Mesenchymal stem cell (in vitro differentiated cells and primary cell): ENCODE measurements around the gene SRGAP2C.
"Not testable (repeated sequence)": the region's sequence is repeated elsewhere in the genome, so short reads cannot be mapped to it uniquely, and the experiment has no call there.

ENCODE experiments used
- DNase-seq: peaks from one replicate; pipeline ENCODE4 v3.0.0-alpha.2; 2013
- H2AFZ ChIP-seq: one replicate; pipeline ENCODE4 v1.6.1; 2013; ENCODE audit warnings: low read depth, mild to moderate bottlenecking, control low read depth, inconsistent platforms, low read length, moderate library complexity
- H2AK5ac ChIP-seq: 2 replicates; pipeline ENCODE4 v1.6.1; 2013; ENCODE audit warnings: low read length, moderate library complexity, mild to moderate bottlenecking, inconsistent platforms; ENCODE audit not compliant: severe bottlenecking
- H2BK120ac ChIP-seq: one replicate; pipeline ENCODE4 v1.6.1; 2013; ENCODE audit warnings: low read depth, mild to moderate bottlenecking, inconsistent platforms, low read length, moderate library complexity
- H2BK12ac ChIP-seq, 2 experiments: one replicate each; pipeline ENCODE4 v1.6.1; 2013; ENCODE audit warnings: inconsistent platforms in 2 of 2, low read length in 2 of 2, mild to moderate bottlenecking in 2 of 2, moderate library complexity in 2 of 2, control low read depth in 1 of 2
- H2BK15ac ChIP-seq: one replicate; pipeline ENCODE4 v1.6.1; 2013; ENCODE audit warnings: mild to moderate bottlenecking, low read depth, inconsistent platforms; ENCODE audit not compliant: poor library complexity, severe bottlenecking
- H2BK5ac ChIP-seq: 2 replicates; pipeline ENCODE4 v1.6.1; 2013; ENCODE audit warnings: low read depth, mild to moderate bottlenecking, low read length, control low read depth, inconsistent platforms; ENCODE audit not compliant: poor library complexity, severe bottlenecking
- H3K14ac ChIP-seq, 2 experiments: one replicate each; pipeline ENCODE4 v1.6.1; 2013; ENCODE audit warnings: inconsistent platforms in 2 of 2, low read length in 2 of 2, control low read depth in 1 of 2, mild to moderate bottlenecking in 1 of 2, moderate library complexity in 1 of 2
- H3K18ac ChIP-seq, 2 experiments: one replicate each; pipeline ENCODE4 v1.6.1; 2013; ENCODE audit warnings: inconsistent platforms in 2 of 2, low read length in 2 of 2, control low read depth in 1 of 2, low read depth in 1 of 2, mild to moderate bottlenecking in 1 of 2
- H3K23ac ChIP-seq, 2 experiments: one replicate each; pipeline ENCODE4 v1.6.1; 2013; ENCODE audit warnings: inconsistent platforms in 2 of 2, low read length in 2 of 2, mild to moderate bottlenecking in 2 of 2, moderate library complexity in 2 of 2, control low read depth in 1 of 2
- H3K27ac ChIP-seq: 2 replicates; pipeline ENCODE4 v1.5.1; 2013; ENCODE audit warnings: mild to moderate bottlenecking, moderate library complexity, low read length, control low read depth, inconsistent platforms; ENCODE audit not compliant: poor library complexity, severe bottlenecking
- H3K27me3 ChIP-seq, 2 experiments: 2 replicates each; pipeline versions ENCODE4 v1.6.1 to v1.7.0; 2013; ENCODE audit warnings: low read length in 2 of 2, mild to moderate bottlenecking in 2 of 2, moderate library complexity in 2 of 2, control low read depth in 1 of 2, inconsistent platforms in 1 of 2; ENCODE audit not compliant: control insufficient read depth in 1 of 2, insufficient read depth in 1 of 2
- H3K36me3 ChIP-seq, 2 experiments: 2 replicates each; pipeline versions ENCODE4 v1.6.1 to v1.7.0; 2013; ENCODE audit warnings: low read length in 2 of 2, control low read depth in 1 of 2, inconsistent platforms in 1 of 2, low read depth in 1 of 2, mild to moderate bottlenecking in 1 of 2; ENCODE audit not compliant: insufficient read depth in 2 of 2, control insufficient read depth in 1 of 2
- H3K4ac ChIP-seq, 2 experiments: one replicate each; pipeline ENCODE4 v1.6.1; 2013; ENCODE audit warnings: inconsistent platforms in 2 of 2, low read length in 2 of 2, mild to moderate bottlenecking in 2 of 2, moderate library complexity in 2 of 2, control low read depth in 1 of 2, low read depth in 1 of 2
- H3K4me1 ChIP-seq: 2 replicates; pipeline ENCODE4 v1.6.1; 2013; ENCODE audit warnings: low read depth, low read length, control low read depth; ENCODE audit not compliant: control insufficient read depth, insufficient read depth
- H3K4me2 ChIP-seq: 2 replicates; pipeline ENCODE4 v1.6.1; 2013; ENCODE audit warnings: low read length, mild to moderate bottlenecking, inconsistent platforms; ENCODE audit not compliant: poor library complexity, severe bottlenecking
- H3K4me3 ChIP-seq, 2 experiments: 2 replicates each; pipeline versions ENCODE4 v1.5.1 to v1.7.0; 2013; ENCODE audit warnings: low read length in 2 of 2, mild to moderate bottlenecking in 2 of 2, control low read depth in 1 of 2, low read depth in 1 of 2; ENCODE audit not compliant: insufficient read depth in 1 of 2
- H3K79me1 ChIP-seq: replicated peaks from 2 replicates; pipeline ENCODE4 v1.6.1; 2013; ENCODE audit warnings: mild to moderate bottlenecking, control low read depth, low read length, inconsistent platforms; ENCODE audit not compliant: poor library complexity, severe bottlenecking
- H3K9ac ChIP-seq: 2 replicates; pipeline ENCODE4 v1.7.0; 2013; ENCODE audit warnings: mild to moderate bottlenecking, low read length, moderate library complexity
- H3K9me3 ChIP-seq: 2 replicates; pipeline ENCODE4 v1.7.0; 2013; ENCODE audit warnings: mild to moderate bottlenecking, low read length; ENCODE audit not compliant: control insufficient read depth
- H4K8ac ChIP-seq: one replicate; pipeline ENCODE4 v1.6.1; 2013; ENCODE audit warnings: inconsistent platforms, mild to moderate bottlenecking, low read length, moderate library complexity
- H4K91ac ChIP-seq: one replicate; pipeline ENCODE4 v1.6.1; 2013; ENCODE audit warnings: mild to moderate bottlenecking, low read length, inconsistent platforms
- WGBS: methylation state at CpG from one replicate; pipeline ENCODE4 v1.1.7; 2013; ENCODE audit warnings: mixed read lengths; 5-methylcytosine and 5-hydroxymethylcytosine counted together

The SRGAP2C gene

DNA sequence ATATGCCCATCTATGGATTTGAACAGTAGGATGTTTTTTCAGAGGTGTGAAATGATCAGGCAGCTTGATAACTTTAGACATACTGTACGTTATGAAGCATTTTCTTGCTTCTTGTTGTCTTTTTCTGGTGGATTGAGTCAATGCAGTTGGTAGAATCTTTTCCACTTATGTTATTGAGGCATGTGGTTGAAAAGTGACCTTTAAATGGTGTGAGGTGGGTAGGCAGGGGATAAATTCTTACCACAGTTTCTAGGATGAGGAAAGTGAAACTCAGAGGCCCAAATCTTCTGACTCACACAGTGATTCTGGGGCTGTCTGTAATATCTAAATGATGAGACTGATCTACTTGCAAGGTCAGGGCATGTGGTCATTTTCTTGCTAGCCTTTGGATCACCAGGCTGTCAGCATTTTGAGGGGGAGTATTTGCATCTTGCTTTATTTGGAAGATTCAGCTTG, 79.0 kb downstream of the SRGAP2C start:
- not testable (repeated sequence) for H2BK12ac ChIP-seq, H3K4me2 ChIP-seq, H3K14ac ChIP-seq, H3K27me3 ChIP-seq, H2AK5ac ChIP-seq, H2BK5ac ChIP-seq, H3K18ac ChIP-seq, H3K4ac ChIP-seq, H3K4me1 ChIP-seq, H2AFZ ChIP-seq, H3K23ac ChIP-seq, H3K9ac ChIP-seq, H3K27ac ChIP-seq, H2BK15ac ChIP-seq, H3K36me3 ChIP-seq, H3K4me3 ChIP-seq, H3K79me1 ChIP-seq, H2BK120ac ChIP-seq, H4K91ac ChIP-seq, H3K9me3 ChIP-seq, H4K8ac ChIP-seq
- peak; percentile 71 for DNase-seq
- no CpG with 5 or more reads among the region's 1 CpG for WGBS

DNA sequence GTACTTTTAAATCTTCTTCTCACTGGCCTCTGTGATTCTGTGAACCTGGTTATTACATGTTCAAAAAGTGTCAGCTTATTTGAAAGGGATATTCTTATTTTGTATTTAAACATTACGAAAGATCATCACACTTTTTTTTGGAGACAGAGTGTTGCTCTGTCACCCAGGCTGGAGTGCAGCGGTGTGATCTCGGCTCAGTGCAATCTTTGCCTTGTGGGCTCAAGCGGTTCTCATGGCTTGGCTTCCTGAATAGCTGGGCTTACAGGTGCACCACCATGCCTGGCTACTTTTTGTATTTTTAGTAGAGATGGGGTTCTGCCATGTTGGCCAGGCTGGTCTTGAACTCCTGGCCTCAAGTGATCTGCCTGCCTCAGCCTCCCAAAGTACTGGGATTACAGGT, 82.3 kb downstream of the SRGAP2C start:
- H3K4me3 ChIP-seq, H3K4ac ChIP-seq, H2BK15ac ChIP-seq, H3K14ac ChIP-seq, H2BK12ac ChIP-seq, H3K27me3 ChIP-seq, H2AFZ ChIP-seq, H3K4me1 ChIP-seq, H3K79me1 ChIP-seq, DNase-seq, H4K91ac ChIP-seq, H2BK5ac ChIP-seq, H3K27ac ChIP-seq, H3K18ac ChIP-seq, H3K4me2 ChIP-seq, H3K9ac ChIP-seq, H3K36me3 ChIP-seq, H4K8ac ChIP-seq, H2BK120ac ChIP-seq, H3K9me3 ChIP-seq, H3K23ac ChIP-seq, H2AK5ac ChIP-seq: not testable (repeated sequence)
- no CpG with 5 or more reads among the region's 4 CpGs for WGBS

DNA sequence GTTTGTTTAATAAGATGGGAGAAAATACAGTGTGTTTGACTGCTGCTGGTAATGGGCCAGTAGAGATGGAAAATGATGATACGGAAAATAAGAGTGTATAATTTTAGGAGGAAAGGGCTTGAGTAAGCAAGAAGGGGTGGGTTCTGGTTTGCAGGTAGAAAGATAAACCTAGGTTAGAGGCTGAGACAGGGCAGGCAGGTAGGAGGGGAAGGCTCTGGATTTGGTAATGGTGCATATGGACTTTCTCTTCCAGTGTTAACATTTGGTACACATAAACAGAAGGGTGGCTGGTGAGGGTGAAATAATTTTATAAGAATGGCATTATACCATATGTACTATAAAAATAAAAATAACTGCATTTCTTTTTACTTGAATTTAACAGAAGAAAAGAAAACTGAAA, 84.5 kb downstream of the SRGAP2C start:
- H2BK15ac ChIP-seq, H3K23ac ChIP-seq, H3K36me3 ChIP-seq, DNase-seq, H2BK5ac ChIP-seq, H3K79me1 ChIP-seq, H3K18ac ChIP-seq, H2AFZ ChIP-seq, H3K27ac ChIP-seq, H2BK120ac ChIP-seq, H3K9me3 ChIP-seq, H3K4me3 ChIP-seq, H3K4ac ChIP-seq, H2AK5ac ChIP-seq, H3K14ac ChIP-seq, H4K8ac ChIP-seq, H2BK12ac ChIP-seq, H3K27me3 ChIP-seq, H3K9ac ChIP-seq, H3K4me1 ChIP-seq, H3K4me2 ChIP-seq, H4K91ac ChIP-seq: not testable (repeated sequence)
- no CpG with 5 or more reads among the region's 1 CpG for WGBS

DNA sequence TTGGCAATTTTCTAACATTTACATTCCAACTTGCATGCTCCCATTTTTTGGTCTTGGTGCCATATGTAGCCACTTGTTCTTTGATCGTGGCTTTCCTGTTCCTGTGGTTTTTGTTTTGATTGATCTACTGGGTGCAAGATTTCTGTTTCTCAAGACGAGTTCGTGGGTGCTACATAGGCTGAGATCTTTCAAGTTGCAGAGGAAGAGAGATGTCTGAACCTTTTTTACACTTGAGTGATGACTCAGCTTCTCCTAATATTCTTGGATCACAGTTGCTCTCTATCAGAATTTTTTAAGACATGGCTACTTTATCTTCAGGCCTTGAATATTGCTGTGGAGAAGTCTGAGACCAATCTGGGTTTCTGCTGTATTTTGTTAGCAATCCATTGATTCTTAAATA, 85.2 kb downstream of the SRGAP2C start:
- H3K9me3 ChIP-seq, H3K27me3 ChIP-seq, H4K91ac ChIP-seq, H3K14ac ChIP-seq, H2BK12ac ChIP-seq, DNase-seq, H3K18ac ChIP-seq, H3K79me1 ChIP-seq, H3K27ac ChIP-seq, H4K8ac ChIP-seq, H3K4me1 ChIP-seq, H3K4me3 ChIP-seq, H3K23ac ChIP-seq, H2AFZ ChIP-seq, H2AK5ac ChIP-seq, H3K4ac ChIP-seq, H3K4me2 ChIP-seq, H2BK120ac ChIP-seq, H2BK15ac ChIP-seq, H3K36me3 ChIP-seq, H3K9ac ChIP-seq, H2BK5ac ChIP-seq: not testable (repeated sequence)
- no CpG with 5 or more reads among the region's 3 CpGs for WGBS
